Body of pancreas (tissue), 4 donors: ENCODE results near the gene TMEM217. TPM values are rescaled to one million over a fixed set of nuclear protein-coding genes. Genes with fewer than 3 reads are reported as not detected.

Source experiments
- ATAC-seq: fragments of 150-250 bp; one replicate; pipeline ENCODE4 v1.9.1; 2016
- DNase-seq, 4 donors: peaks; one replicate each; pipeline ENCODE4 v3.0.0-alpha.2; 2019
- H3K27ac ChIP-seq, 4 donors: fragments of 200-600 bp; sonication (generic); 1 replicate in 3 of 4; 2 replicates in 1 of 4; pipeline versions ENCODE4 v1.5.1 to v1.6.1; 2016 to 2019; ENCODE audit warnings: mild to moderate bottlenecking in 1 of 4, mixed read lengths in 1 of 4, moderate library complexity in 1 of 4
- H3K27me3 ChIP-seq, 2 donors: fragments of 200-600 bp; sonication (generic); one replicate each; pipeline ENCODE4 v1.6.0; 2016; ENCODE audit warnings: mild to moderate bottlenecking in 1 of 2
- H3K36me3 ChIP-seq, 2 donors: fragments of 200-600 bp; sonication (generic); replicated peaks in 1 of 2; 2 replicates each; pipeline ENCODE4 v1.5.1; 2016; ENCODE audit warnings: low read depth in 2 of 2; ENCODE audit not compliant: insufficient read depth in 1 of 2
- H3K4me1 ChIP-seq: fragments of 200-600 bp; sonication (generic); one replicate; pipeline ENCODE4 v1.6.0; 2016
- H3K4me3 ChIP-seq, 2 donors: fragments of 200-600 bp; sonication (generic); 1 replicate in 1 of 2; 2 replicates in 1 of 2; pipeline ENCODE4 v1.5.1; 2016 to 2019
- H3K9me3 ChIP-seq, 3 donors: fragments of 200-600 bp; sonication (generic); 1 replicate in 2 of 3; 2 replicates in 1 of 3; pipeline ENCODE4 v1.5.1; 2016
- POLR2A ChIP-seq, 3 donors: fragments of 450-650 bp; IDR thresholded peaks; one replicate each; pipeline ENCODE4 v1.6.1; 2016; ENCODE audit warnings: antibody characterized with exemption in 3 of 3, mild to moderate bottlenecking in 2 of 3
- WGBS, 2 donors: methylation state at CpG; one replicate each; pipeline ENCODE4 v1.1.5; 2017; 5-methylcytosine and 5-hydroxymethylcytosine counted together
- intact Hi-C: fragments of 100-400 bp; cut with DNase I; formaldehyde crosslinking; loops from one replicate; pipeline ENCODE4 v1.15.1; 2023
- total RNA-seq, 2 donors: library from RNA; depleted of rRNA; stranded (reverse); fragments of >200 nt; gene quantifications; one replicate each; pipeline ENCODE4 v1.1.0, GENCODE V29; 2016
- TF ChIP-seq, protein P1 (sequence below), 7 experiments: fragments of 450-650 bp in 4 of 7; fragments of 200-600 bp in 3 of 7; sonication (generic) in 3 of 7; IDR thresholded peaks; one replicate each; pipeline ENCODE4 v1.5.1; 2016 to 2019; ENCODE audit warnings: antibody characterized with exemption in 7 of 7

Gene TMEM217
- total RNA-seq, 2 donors from 2014 or later: not detected

DNA sequence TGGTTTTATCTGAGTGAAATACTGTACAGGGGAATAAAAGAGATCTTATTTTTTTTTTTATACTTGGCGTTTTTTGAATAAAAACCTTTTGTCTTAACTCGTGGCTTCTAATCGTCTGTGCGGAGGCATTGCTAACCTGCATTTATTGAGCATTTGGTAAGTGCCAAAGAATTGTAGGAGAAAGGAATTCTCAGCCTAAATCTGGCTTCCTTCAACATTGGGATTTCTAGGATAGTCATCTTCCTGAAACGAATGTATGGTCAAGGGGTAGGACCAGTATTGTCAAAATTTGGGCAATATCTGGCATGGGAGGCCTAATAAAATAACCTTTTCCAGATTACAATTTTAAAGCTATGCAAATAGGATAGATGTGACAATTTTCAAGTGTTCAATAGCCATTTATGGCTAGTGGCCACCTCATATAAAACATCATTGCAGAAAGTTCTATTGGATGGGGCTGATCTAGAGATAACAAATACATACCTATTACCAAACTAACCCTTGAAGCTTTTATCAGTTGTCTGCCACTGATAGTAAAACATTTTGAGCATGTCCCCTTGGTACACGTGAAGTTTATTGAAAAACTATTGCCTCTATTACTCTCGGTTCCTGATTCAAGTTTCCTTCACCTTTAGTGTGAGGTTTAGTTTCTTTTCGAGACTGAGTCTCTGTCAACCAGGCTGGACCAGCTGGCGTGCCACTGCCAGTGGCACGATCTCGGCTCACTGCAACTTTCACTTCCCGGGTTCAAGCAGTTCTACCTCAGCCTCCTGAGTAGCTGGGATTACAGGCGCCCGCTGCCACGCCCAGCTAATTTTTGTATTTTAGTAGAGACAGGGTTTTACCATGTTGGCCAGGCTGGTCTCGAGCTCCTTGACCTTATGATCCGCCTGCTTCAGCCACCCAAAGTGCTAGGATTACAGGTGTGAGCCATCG, 82.3 kb downstream of the TMEM217 start:
- no peaks in the 10 kb centered on the region for H3K27me3 ChIP-seq
- WGBS, 2 donors: 77 to 83% methylated on average over 18 of the region's 18 CpGs
- DNase-seq (no peak), ATAC-seq (no peak)
- peaks cover 28% of the 10 kb centered on the region for H3K4me1 ChIP-seq
- intact Hi-C loops: loop anchor here (10.0 kb wide), 1 partner anchor 411 kb away; no protein-coding TSS in a partner anchor
- H3K9me3 ChIP-seq: no peaks in the 10 kb centered on the region
- H3K36me3 ChIP-seq: peaks cover 9 to 12% of the 10 kb centered on the region in 2 donors
- TF ChIP-seq POLR2A (IDR thresholded peaks at IDR 0.05): no peak
- TF ChIP-seq, protein P1, sequence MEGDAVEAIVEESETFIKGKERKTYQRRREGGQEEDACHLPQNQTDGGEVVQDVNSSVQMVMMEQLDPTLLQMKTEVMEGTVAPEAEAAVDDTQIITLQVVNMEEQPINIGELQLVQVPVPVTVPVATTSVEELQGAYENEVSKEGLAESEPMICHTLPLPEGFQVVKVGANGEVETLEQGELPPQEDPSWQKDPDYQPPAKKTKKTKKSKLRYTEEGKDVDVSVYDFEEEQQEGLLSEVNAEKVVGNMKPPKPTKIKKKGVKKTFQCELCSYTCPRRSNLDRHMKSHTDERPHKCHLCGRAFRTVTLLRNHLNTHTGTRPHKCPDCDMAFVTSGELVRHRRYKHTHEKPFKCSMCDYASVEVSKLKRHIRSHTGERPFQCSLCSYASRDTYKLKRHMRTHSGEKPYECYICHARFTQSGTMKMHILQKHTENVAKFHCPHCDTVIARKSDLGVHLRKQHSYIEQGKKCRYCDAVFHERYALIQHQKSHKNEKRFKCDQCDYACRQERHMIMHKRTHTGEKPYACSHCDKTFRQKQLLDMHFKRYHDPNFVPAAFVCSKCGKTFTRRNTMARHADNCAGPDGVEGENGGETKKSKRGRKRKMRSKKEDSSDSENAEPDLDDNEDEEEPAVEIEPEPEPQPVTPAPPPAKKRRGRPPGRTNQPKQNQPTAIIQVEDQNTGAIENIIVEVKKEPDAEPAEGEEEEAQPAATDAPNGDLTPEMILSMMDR (IDR thresholded peaks at IDR 0.05): no peak
- H3K27ac ChIP-seq: no peak overlapping the region
- H3K4me3 ChIP-seq: no peak overlapping the region

DNA sequence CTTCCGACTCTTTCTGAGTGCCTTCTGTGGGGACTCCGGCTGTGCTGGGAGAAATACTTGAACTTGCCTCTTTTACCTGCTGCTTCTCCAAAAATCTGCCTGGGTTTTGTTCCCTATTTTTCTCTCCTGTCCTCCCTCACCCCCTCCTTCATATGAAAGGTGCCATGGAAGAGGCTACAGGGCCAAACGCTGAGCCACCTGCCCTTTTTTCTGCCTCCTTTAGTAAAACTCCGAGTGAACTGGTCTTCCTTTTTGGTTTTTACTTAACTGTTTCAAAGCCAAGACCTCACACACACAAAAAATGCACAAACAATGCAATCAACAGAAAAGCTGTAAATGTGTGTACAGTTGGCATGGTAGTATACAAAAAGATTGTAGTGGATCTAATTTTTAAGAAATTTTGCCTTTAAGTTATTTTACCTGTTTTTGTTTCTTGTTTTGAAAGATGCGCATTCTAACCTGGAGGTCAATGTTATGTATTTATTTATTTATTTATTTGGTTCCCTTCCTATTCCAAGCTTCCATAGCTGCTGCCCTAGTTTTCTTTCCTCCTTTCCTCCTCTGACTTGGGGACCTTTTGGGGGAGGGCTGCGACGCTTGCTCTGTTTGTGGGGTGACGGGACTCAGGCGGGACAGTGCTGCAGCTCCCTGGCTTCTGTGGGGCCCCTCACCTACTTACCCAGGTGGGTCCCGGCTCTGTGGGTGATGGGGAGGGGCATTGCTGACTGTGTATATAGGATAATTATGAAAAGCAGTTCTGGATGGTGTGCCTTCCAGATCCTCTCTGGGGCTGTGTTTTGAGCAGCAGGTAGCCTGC, 83.2 kb downstream of the TMEM217 start:
- WGBS, 2 donors: 80 to 83% methylated on average over 10 of the region's 10 CpGs
- peaks cover 9 to 12% of the 10 kb centered on the region in 2 donors for H3K36me3 ChIP-seq
- intact Hi-C loops: loop anchor here (5.0 to 10.0 kb wide), 4 partner anchors 33 to 410 kb away; no protein-coding TSS in a partner anchor
- no peak overlapping the region for H3K27ac ChIP-seq
- TF ChIP-seq POLR2A (IDR thresholded peaks at IDR 0.05): no peak
- TF ChIP-seq, protein P1 (IDR thresholded peaks at IDR 0.05): no peak
- H3K27me3 ChIP-seq: no peaks in the 10 kb centered on the region
- no peak for ATAC-seq
- peaks cover 28% of the 10 kb centered on the region for H3K4me1 ChIP-seq
- DNase-seq: no peak
- H3K4me3 ChIP-seq: no peak overlapping the region
- H3K9me3 ChIP-seq: no peaks in the 10 kb centered on the region

- intact Hi-C loops: loop anchor here (5.0 to 10.0 kb wide), 4 partner anchors 33 to 409 kb away; no protein-coding TSS in a partner anchor
- peaks cover 28% of the 10 kb centered on the region for H3K4me1 ChIP-seq
- H3K9me3 ChIP-seq: no peaks in the 10 kb centered on the region
- WGBS, 2 donors: 77 to 86% methylated on average over 3 of the region's 3 CpGs
- no peak overlapping the region for H3K4me3 ChIP-seq
- H3K27ac ChIP-seq: no peak overlapping the region
- no peaks in the 10 kb centered on the region for H3K27me3 ChIP-seq
- H3K36me3 ChIP-seq: peaks cover 9 to 12% of the 10 kb centered on the region in 2 donors
- no peak for ATAC-seq
- no peak for DNase-seq
- TF ChIP-seq, protein P1 (IDR thresholded peaks at IDR 0.05): no peak
- TF ChIP-seq POLR2A (IDR thresholded peaks at IDR 0.05): no peak
Observed at GRCh38 chr6:37174196-37174514, 83.8 kb downstream of the TMEM217 start.

GRCh38 chr6:37173493-37174195, 84.3 kb downstream of the TMEM217 start:
- Histone ChIP-seq H3K9me3 (no peaks in the 10 kb centered on the region), H3K4me3 (no peak overlapping the region), H3K27ac (no peak overlapping the region), H3K4me1 (peaks cover 28% of the 10 kb centered on the region), H3K36me3 (peaks cover 9 to 12% of the 10 kb centered on the region in 2 donors), H3K27me3 (no peaks in the 10 kb centered on the region)
- DNase-seq: no peak
- WGBS, 2 donors: 67 to 69% methylated on average over 3 to 9 of the region's 9 CpGs
- TF ChIP-seq, protein P1 (IDR thresholded peaks at IDR 0.05): no peak
- intact Hi-C loops: loop anchor here (5.0 to 10.0 kb wide), 4 partner anchors 34 to 409 kb away; no protein-coding TSS in a partner anchor
- no peak for ATAC-seq
